Activated naive CD8-positive, alpha-beta T cell treated with anti-CD3 and anti-CD28 coated beads for 36 hours (primary cell): ENCODE data around the gene DUSP16. TPM values are rescaled to one million over a fixed set of nuclear protein-coding genes. Genes with fewer than 3 reads are reported as not detected.

ENCODE experiments used
- DNase-seq: peaks from one replicate; pipeline ENCODE4 v3.0.0; 2021
- H3K27ac Mint-ChIP-seq: one replicate; pipeline ENCODE4 v1.8.0; 2022; ENCODE audit warnings: mild to moderate bottlenecking, moderate library complexity, mixed read lengths
- H3K27me3 Mint-ChIP-seq: one replicate; pipeline ENCODE4 v1.8.0; 2022; ENCODE audit warnings: mild to moderate bottlenecking, mixed read lengths
- H3K36me3 Mint-ChIP-seq: one replicate; pipeline ENCODE4 v1.8.0; 2021; ENCODE audit warnings: mild to moderate bottlenecking, mixed read lengths
- H3K4me1 Mint-ChIP-seq: one replicate; pipeline ENCODE4 v1.8.0; 2021; ENCODE audit warnings: mixed read lengths
- H3K4me3 Mint-ChIP-seq: one replicate; pipeline ENCODE4 v1.8.0; 2022; ENCODE audit warnings: mild to moderate bottlenecking, moderate library complexity, mixed read lengths
- H3K9me3 Mint-ChIP-seq: one replicate; pipeline ENCODE4 v1.8.0; 2022; ENCODE audit warnings: mixed read lengths
- total RNA-seq, 2 experiments: library from RNA; stranded (reverse); gene quantifications; one replicate each; pipeline ENCODE4 v1.2.3, GENCODE V29; 2021

The DUSP16 gene
- total RNA-seq, 2 experiments from 2014 or later: 21.6 to 24.4 TPM

DNA sequence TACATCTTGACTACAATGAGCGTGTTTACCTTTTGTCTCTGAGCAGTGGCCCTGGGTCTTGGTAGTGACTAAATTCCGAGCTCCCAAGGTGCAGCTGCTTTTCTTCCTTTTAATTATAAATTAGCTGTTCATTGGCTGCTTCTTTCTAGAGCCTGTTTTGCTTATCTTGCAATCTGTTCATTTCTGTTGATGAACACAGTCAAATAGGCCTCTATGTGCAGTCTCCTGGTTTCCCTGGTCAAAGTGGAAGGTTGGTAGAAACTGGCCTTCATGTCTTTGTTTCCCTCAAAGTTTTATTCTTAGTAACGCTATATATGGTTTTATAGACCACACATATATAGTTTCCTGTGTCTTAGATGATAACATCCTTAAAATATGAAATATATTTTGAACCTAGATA is 94.1 kb downstream of the DUSP16 start:
- Mint-ChIP-seq H3K36me3 (peaks cover 67% of the 10 kb centered on the region), H3K4me1 (peaks cover 52% of the 10 kb centered on the region), H3K4me3 (no peak overlapping the region), H3K9me3 (no peaks in the 10 kb centered on the region), H3K27me3 (no peaks in the 10 kb centered on the region), H3K27ac (no peak overlapping the region)
- no peak for DNase-seq

DNA sequence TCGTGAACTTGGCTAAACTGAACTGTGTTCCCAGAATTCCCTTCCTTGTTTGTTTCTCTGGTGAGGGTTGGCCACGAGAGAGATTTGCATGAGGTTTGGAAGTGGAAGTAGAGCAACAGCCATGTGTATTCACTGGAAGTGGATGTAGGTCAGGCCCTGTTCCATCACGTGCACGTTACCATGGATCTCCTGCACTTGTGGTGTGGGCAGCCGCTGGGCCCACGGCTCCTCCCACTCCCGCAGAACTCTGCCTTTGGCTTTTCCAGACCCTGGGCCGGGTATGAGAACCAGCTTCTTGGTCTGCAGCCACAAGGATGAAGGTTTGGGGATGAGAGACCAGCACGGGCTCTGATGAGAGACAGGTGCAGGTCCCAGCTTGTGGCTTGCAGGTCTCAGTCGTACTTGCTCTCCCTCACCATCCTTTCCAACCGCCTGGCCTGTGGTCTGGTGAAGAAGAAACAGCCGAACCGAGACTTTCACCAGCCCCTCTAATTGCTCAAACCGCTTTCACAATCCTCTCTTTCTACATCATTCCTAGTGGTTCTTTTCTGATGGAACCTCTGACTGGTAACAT is 94.9 kb downstream of the DUSP16 start:
- Mint-ChIP-seq H3K4me3 (no peak overlapping the region), H3K27ac (peak overlapping the region; percentile 79), H3K27me3 (no peaks in the 10 kb centered on the region), H3K4me1 (peaks cover 54% of the 10 kb centered on the region), H3K36me3 (peaks cover 65% of the 10 kb centered on the region), H3K9me3 (no peaks in the 10 kb centered on the region)
- no peak for DNase-seq

DNA sequence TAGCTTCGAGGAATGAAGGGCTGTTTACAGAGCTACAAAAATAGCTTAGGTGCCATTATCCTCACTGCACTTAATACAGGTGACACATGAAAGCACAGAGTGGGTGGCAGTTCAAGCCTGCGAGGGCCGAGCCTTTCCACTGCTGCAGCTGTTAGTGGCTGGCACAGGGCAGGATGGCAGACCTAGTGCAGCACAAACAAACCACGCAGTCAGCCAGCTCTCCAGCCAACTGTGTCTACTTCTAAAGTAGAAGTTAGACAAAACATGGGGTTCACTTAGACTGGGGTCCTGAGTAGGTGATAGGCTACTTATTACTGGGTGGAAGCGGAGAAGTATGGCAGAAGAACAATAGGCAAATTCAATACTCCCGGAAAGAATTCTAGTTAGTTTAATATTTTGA is 95.4 kb downstream of the DUSP16 start:
- H3K27ac Mint-ChIP-seq: peak overlapping the region; percentile 79
- H3K9me3 Mint-ChIP-seq: no peaks in the 10 kb centered on the region
- no peak overlapping the region for H3K4me3 Mint-ChIP-seq
- H3K4me1 Mint-ChIP-seq: peaks cover 56% of the 10 kb centered on the region
- DNase-seq: peak; percentile 27
- peaks cover 65% of the 10 kb centered on the region for H3K36me3 Mint-ChIP-seq
- H3K27me3 Mint-ChIP-seq: no peaks in the 10 kb centered on the region

GRCh38 chr12:12466157-12466556 is 96.5 kb downstream of the DUSP16 start:
- peak overlapping the region; percentile 35 for H3K4me3 Mint-ChIP-seq
- H3K27ac Mint-ChIP-seq: peak overlapping the region; percentile 80
- H3K27me3 Mint-ChIP-seq: no peaks in the 10 kb centered on the region
- H3K4me1 Mint-ChIP-seq: peaks cover 65% of the 10 kb centered on the region
- no peaks in the 10 kb centered on the region for H3K9me3 Mint-ChIP-seq
- H3K36me3 Mint-ChIP-seq: peaks cover 62% of the 10 kb centered on the region
- peak; percentile 34 for DNase-seq

GRCh38 chr12:12465522-12465921 is 97.1 kb downstream of the DUSP16 start:
- peaks cover 57% of the 10 kb centered on the region for H3K36me3 Mint-ChIP-seq
- no peak for DNase-seq
- H3K27ac Mint-ChIP-seq: peak overlapping the region; percentile 68
- no peak overlapping the region for H3K4me3 Mint-ChIP-seq
- peaks cover 66% of the 10 kb centered on the region for H3K4me1 Mint-ChIP-seq
- H3K27me3 Mint-ChIP-seq: no peaks in the 10 kb centered on the region
- H3K9me3 Mint-ChIP-seq: no peaks in the 10 kb centered on the region

- no peak overlapping the region for H3K4me3 Mint-ChIP-seq
- H3K36me3 Mint-ChIP-seq: peaks cover 25% of the 10 kb centered on the region
- peaks cover 47% of the 10 kb centered on the region for H3K4me1 Mint-ChIP-seq
- peak overlapping the region; percentile 92 for H3K27ac Mint-ChIP-seq
- H3K27me3 Mint-ChIP-seq: no peaks in the 10 kb centered on the region
- peak; percentile 45 for DNase-seq
- H3K9me3 Mint-ChIP-seq: no peaks in the 10 kb centered on the region
Observed at GRCh38 chr12:12461923-12462315, 100.7 kb downstream of the DUSP16 start.

DNA sequence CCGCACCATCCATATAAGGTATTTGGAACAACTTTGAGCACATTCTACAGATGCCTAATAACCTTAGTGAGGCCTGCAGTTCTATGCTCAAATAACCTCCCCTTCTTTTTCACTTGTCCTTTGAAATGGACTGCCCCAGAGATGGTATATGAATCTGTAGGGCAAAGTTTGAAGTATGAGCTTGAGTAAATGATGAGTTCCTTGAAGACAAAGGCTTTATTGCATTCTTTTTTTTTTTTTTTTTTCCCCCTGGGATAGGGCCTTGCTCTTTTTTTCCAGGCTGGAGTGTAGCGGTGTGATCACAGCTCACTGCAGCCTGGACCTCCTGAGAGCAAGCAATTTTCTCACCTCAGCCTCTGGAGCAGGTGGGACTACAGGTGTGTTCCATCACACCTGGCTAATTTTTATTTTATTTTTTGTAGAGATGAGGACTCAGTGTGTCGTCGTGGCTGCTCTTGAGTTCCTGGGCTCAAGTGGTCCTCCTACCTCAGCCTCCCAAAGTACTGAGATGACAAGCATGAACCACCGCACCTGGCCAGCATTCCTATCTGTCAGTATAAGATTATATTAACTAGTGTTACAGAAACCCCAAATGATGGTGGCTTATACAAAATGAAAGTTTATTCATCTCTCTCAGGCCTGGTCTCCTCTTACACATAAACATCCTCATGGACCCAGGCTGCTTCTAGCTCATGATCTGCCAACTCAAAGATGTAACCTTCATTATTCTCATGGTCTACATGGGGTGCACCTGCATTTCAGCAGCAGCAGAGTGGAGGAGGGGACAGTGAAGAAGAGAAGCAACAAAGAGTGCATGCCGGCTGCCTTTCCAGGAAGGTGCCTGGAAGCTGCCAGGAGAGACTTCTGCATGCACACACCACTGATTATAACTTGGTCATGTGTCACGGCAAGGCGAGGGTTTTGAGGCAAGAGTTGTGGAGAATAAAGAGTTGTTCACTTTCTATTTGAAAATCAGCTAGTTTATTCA is 101.4 kb downstream of the DUSP16 start:
- Mint-ChIP-seq H3K4me1 (peaks cover 46% of the 10 kb centered on the region), H3K4me3 (peak overlapping the region; percentile 49), H3K36me3 (peaks cover 21% of the 10 kb centered on the region), H3K27ac (peak overlapping the region; percentile 92), H3K9me3 (no peaks in the 10 kb centered on the region), H3K27me3 (no peaks in the 10 kb centered on the region)
- DNase-seq: peak; percentile 32

GRCh38 chr12:12456637-12457036 is 106.0 kb downstream of the DUSP16 start:
- Mint-ChIP-seq H3K27me3 (no peaks in the 10 kb centered on the region), H3K4me1 (peaks cover 21% of the 10 kb centered on the region)
- no peak for DNase-seq

DNA sequence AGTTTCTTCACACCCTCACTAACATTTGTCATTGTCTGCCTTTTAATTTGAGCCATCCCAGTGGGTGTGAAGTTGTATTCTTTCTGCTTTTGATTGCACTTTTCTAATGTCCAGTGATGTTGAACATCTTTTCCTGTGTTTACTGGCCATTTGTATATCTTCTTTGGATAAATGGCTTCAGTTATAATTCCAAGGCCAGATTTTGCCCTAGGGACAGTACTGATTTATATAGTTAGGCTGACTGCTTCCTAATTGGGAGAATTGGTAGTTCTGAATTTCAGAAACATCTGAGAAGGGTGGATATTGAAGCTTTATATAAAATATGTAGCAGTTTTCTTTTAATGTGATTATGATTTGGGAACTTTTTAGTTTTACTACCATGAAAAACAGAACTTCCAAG is 108.3 kb downstream of the DUSP16 start:
- DNase-seq: no peak
- H3K9me3 Mint-ChIP-seq: peaks cover 2% of the 10 kb centered on the region
- H3K27ac Mint-ChIP-seq: no peak overlapping the region
- no peak overlapping the region for H3K4me3 Mint-ChIP-seq
- peaks cover 12% of the 10 kb centered on the region for H3K4me1 Mint-ChIP-seq
- H3K36me3 Mint-ChIP-seq: peaks cover 5% of the 10 kb centered on the region
- no peaks in the 10 kb centered on the region for H3K27me3 Mint-ChIP-seq

More at GRCh38 chr12:12456637-12457036, 106.0 kb downstream of the DUSP16 start:
- Mint-ChIP-seq H3K36me3 (peaks cover 8% of the 10 kb centered on the region), H3K4me3 (no peak overlapping the region), H3K9me3 (peaks cover 2% of the 10 kb centered on the region), H3K27ac (peak overlapping the region; percentile 46)

DNA sequence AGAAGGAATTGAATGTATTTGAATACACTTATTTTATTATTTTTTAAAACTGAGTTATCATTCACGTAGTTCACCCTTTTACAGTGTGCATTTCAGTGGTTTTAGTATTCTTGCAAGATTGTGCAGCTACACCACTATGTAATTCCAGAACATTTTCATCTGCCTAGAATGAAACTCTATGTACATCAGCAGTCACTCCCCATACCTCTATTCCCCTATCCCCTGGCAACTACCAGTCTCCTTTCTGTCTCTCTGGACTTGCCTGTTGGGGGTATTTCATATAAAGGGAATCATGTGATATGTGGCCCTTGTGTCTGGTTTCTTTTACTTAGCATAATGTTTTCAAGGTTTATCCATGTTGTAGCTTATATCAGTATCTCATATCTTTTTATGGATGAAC is 109.0 kb downstream of the DUSP16 start:
- H3K27me3 Mint-ChIP-seq: no peaks in the 10 kb centered on the region
- no peak for DNase-seq
- peaks cover 12% of the 10 kb centered on the region for H3K4me1 Mint-ChIP-seq
- no peak overlapping the region for H3K27ac Mint-ChIP-seq
- H3K36me3 Mint-ChIP-seq: peaks cover 5% of the 10 kb centered on the region
- H3K4me3 Mint-ChIP-seq: no peak overlapping the region
- H3K9me3 Mint-ChIP-seq: peaks cover 2% of the 10 kb centered on the region

DNA sequence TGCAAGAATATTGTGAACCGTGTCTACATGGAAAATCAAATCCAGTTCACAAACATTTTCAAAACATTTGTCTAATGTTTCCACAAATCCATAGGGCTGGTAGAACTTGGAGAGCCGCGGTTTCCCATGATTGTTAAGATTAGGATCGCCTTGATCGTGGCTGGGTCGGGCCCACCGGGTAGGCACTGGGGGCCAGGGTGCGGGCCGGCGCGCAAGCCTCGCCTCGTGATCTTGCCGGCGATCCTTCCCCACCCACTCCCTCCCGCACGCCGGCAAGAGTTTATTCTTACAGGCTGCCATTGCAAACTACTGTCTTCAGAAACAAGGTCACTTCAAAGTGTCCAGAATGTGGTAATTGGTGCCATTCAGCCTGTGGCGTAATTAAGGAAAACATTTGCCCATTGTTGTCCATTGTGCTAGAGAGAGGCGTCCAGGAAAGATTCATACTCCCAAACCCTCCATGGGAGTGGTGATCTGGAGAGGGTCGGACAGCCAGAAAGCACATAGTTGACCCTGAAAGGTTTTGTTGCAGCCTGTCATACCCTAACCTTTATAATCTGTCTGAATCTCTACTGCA is 110.2 kb downstream of the DUSP16 start:
- Mint-ChIP-seq H3K4me1 (peaks cover 12% of the 10 kb centered on the region), H3K4me3 (no peak overlapping the region), H3K27me3 (no peaks in the 10 kb centered on the region), H3K9me3 (peaks cover 2% of the 10 kb centered on the region), H3K36me3 (peaks cover 5% of the 10 kb centered on the region), H3K27ac (no peak overlapping the region)
- no peak for DNase-seq

GRCh38 chr12:12451098-12451497 is 111.6 kb downstream of the DUSP16 start:
- peaks cover 4% of the 10 kb centered on the region for H3K4me1 Mint-ChIP-seq
- peaks cover 6% of the 10 kb centered on the region for H3K36me3 Mint-ChIP-seq
- no peak overlapping the region for H3K27ac Mint-ChIP-seq
- no peak for DNase-seq
- H3K9me3 Mint-ChIP-seq: peaks cover 2% of the 10 kb centered on the region
- no peak overlapping the region for H3K4me3 Mint-ChIP-seq
- H3K27me3 Mint-ChIP-seq: no peaks in the 10 kb centered on the region

DNA sequence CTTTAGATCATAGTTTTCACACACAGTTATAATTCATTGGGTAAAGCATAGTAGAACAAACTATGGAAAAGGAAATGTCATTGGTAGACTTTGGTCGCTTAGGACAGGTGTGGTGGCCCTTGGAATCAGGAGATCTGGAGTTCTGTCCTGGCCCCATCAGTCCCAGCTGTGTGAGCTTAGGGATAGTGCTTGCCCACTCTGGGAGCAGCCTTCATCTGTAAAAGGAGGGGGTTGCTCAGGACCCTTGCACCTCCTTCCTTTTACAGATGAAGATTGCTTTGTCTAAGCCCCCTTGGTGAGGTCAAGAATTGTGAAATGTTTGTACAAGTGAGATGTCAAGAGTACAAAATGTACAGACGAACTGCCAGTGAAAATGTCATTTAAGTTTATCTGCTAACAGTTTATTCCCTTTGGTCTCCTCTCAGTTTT is 112.6 kb downstream of the DUSP16 start:
- DNase-seq: no peak
- Mint-ChIP-seq H3K4me3 (no peak overlapping the region), H3K27me3 (no peaks in the 10 kb centered on the region), H3K27ac (no peak overlapping the region), H3K4me1 (peaks cover 8% of the 10 kb centered on the region), H3K36me3 (peaks cover 6% of the 10 kb centered on the region), H3K9me3 (peaks cover under 1% of the 10 kb centered on the region)

DNA sequence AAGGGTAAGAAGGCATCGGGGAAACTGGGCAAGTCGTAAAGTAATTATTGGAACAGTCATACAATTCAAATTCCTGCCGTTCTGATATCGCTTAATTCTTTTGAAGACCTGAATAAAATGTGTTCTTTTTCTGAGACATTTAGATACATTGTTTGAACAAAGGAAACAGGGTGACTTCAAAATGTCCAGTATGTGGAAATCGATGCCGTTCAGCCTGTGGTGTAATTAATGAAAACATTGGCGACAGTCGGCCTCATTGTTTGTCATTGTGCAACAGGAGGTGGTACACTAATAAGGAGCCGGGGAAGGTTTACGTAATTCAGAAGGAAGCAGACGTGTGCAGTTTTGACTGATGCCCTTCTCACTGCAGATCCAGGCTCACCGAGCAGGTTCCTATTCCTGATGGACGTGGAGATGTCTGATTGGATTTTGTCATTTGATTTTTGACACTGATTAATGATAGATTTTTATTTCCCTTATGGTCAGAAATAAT is 113.1 kb downstream of the DUSP16 start:
- Mint-ChIP-seq H3K36me3 (peaks cover 6% of the 10 kb centered on the region), H3K9me3 (no peaks in the 10 kb centered on the region), H3K4me3 (no peak overlapping the region), H3K27ac (no peak overlapping the region), H3K4me1 (peaks cover 8% of the 10 kb centered on the region), H3K27me3 (no peaks in the 10 kb centered on the region)
- no peak for DNase-seq

GRCh38 chr12:12447837-12448236 is 114.8 kb downstream of the DUSP16 start:
- DNase-seq: no peak
- H3K27me3 Mint-ChIP-seq: no peaks in the 10 kb centered on the region
- no peak overlapping the region for H3K27ac Mint-ChIP-seq
- H3K4me1 Mint-ChIP-seq: peaks cover 21% of the 10 kb centered on the region
- H3K4me3 Mint-ChIP-seq: no peak overlapping the region
- no peaks in the 10 kb centered on the region for H3K9me3 Mint-ChIP-seq
- peaks cover 8% of the 10 kb centered on the region for H3K36me3 Mint-ChIP-seq
